ENCODE results near the gene PELO.

DNA sequence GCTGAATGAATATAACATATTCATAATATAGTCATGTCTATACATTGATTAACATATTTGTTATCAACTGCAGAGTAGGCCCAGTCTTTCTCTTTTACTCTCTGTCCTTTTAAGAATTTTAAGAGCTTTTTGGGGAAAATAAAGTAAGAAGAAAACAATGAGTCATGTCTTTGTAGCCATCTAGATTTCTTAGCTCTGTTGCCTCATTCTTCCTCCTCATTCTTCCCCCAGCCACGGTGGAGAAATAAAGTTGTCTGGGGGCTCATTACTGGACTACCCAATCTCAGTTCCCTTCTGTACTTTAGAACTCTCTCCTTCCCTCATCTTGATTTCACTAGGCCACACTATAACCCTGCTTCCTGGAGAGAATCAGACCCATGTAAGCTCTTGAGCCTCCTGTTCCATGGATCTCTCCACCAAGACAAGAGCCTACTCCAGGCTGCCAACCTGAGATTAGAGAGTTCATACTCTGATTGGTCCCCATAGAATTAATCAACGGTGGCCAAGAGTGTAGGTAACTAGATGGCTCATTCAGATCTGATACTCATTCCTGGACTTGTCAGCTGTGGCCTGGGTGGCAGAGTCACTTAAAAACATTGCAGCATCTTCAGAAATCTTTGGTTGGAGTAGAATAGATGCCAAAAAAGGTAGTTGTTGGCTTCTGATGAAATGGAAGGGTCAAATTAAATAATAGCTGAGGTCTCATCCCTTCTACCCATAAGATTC, 44.2 kb downstream of the PELO start:
- TF ChIP-seq, protein P1, sequence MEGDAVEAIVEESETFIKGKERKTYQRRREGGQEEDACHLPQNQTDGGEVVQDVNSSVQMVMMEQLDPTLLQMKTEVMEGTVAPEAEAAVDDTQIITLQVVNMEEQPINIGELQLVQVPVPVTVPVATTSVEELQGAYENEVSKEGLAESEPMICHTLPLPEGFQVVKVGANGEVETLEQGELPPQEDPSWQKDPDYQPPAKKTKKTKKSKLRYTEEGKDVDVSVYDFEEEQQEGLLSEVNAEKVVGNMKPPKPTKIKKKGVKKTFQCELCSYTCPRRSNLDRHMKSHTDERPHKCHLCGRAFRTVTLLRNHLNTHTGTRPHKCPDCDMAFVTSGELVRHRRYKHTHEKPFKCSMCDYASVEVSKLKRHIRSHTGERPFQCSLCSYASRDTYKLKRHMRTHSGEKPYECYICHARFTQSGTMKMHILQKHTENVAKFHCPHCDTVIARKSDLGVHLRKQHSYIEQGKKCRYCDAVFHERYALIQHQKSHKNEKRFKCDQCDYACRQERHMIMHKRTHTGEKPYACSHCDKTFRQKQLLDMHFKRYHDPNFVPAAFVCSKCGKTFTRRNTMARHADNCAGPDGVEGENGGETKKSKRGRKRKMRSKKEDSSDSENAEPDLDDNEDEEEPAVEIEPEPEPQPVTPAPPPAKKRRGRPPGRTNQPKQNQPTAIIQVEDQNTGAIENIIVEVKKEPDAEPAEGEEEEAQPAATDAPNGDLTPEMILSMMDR (IDR thresholded peaks at IDR 0.05), result no peak
- no peak for TF ChIP-seq POLR2A (IDR thresholded peaks at IDR 0.05)

Data from thyroid gland (tissue), 4 donors.